MM.1S (cell line): ENCODE results near the gene SLC11A1.

ENCODE experiments used
- DNase-seq: peaks from one replicate; pipeline ENCODE4 v3.0.0-alpha.2; 2015
- H2AFZ ChIP-seq: fragments of 300-600 bp; sonication (generic); 2 replicates; pipeline ENCODE4 v1.6.0; 2016; ENCODE audit warnings: antibody characterized with exemption, low read length
- H3F3A ChIP-seq: fragments of 300-600 bp; sonication (generic); 2 replicates; pipeline ENCODE4 v1.6.1; 2016; ENCODE audit warnings: mild to moderate bottlenecking, antibody characterized with exemption, low read length, moderate library complexity, mixed read lengths; ENCODE audit not compliant: insufficient read depth
- H3K27ac ChIP-seq: fragments of 300-600 bp; sonication (generic); 2 replicates; pipeline ENCODE4 v1.5.1; 2016; ENCODE audit warnings: mild to moderate bottlenecking, low read length
- H3K27me3 ChIP-seq: fragments of 300-600 bp; sonication (generic); replicated peaks from 2 replicates; pipeline ENCODE4 v1.6.0; 2016; ENCODE audit warnings: low read length; ENCODE audit not compliant: insufficient read depth
- H3K36me3 ChIP-seq: fragments of 300-600 bp; sonication (generic); replicated peaks from 2 replicates; pipeline ENCODE4 v1.6.1; 2016; ENCODE audit warnings: mild to moderate bottlenecking, low read length, mixed read lengths; ENCODE audit not compliant: insufficient read depth
- H3K4me1 ChIP-seq: fragments of 300-600 bp; sonication (generic); 2 replicates; pipeline ENCODE4 v1.6.1; 2016; ENCODE audit warnings: low read length, mixed read lengths
- H3K4me2 ChIP-seq: fragments of 300-600 bp; sonication (generic); 2 replicates; pipeline ENCODE4 v1.6.0; 2016; ENCODE audit warnings: low read depth, low read length
- H3K4me3 ChIP-seq: fragments of 300-600 bp; sonication (generic); 2 replicates; pipeline ENCODE4 v1.5.1; 2016; ENCODE audit warnings: low read length, mixed read lengths
- H3K79me2 ChIP-seq: fragments of 300-600 bp; sonication (generic); 2 replicates; pipeline ENCODE4 v1.6.1; 2016; ENCODE audit warnings: mixed run types, low read length, mixed read lengths
- H3K9ac ChIP-seq: fragments of 300-600 bp; sonication (generic); 2 replicates; pipeline ENCODE4 v1.6.1; 2016; ENCODE audit warnings: low read length, mixed read lengths
- H3K9me2 ChIP-seq: fragments of 300-600 bp; sonication (generic); replicated peaks from 2 replicates; pipeline ENCODE4 v1.6.1; 2016; ENCODE audit warnings: mild to moderate bottlenecking, low read length, mixed read lengths; ENCODE audit not compliant: insufficient read depth
- H3K9me3 ChIP-seq: fragments of 300-600 bp; sonication (generic); replicated peaks from 2 replicates; pipeline ENCODE4 v1.6.1; 2016; ENCODE audit warnings: mild to moderate bottlenecking, low read length, mixed read lengths; ENCODE audit not compliant: insufficient read depth
- H4K20me1 ChIP-seq: fragments of 300-600 bp; sonication (generic); 2 replicates; pipeline ENCODE4 v1.6.1; 2016; ENCODE audit warnings: mild to moderate bottlenecking, low read length, moderate library complexity, mixed read lengths; ENCODE audit not compliant: insufficient read depth
- CTCF ChIP-seq: fragments of 300-600 bp; sonication (generic); IDR thresholded peaks from 2 replicates; pipeline ENCODE4 v1.5.1; 2016; ENCODE audit warnings: antibody characterized with exemption, low read length, mixed read lengths
- EZH2 ChIP-seq: fragments of 300-600 bp; sonication (generic); optimal IDR thresholded peaks from 2 replicates; pipeline ENCODE3; 2017; ENCODE audit warnings: low read depth, mild to moderate bottlenecking, antibody characterized with exemption, low read length, mixed read lengths
- EZH2phosphoT487 ChIP-seq: fragments of 300-600 bp; sonication (generic); IDR thresholded peaks from 2 replicates; pipeline ENCODE4 v1.6.1; 2018; ENCODE audit warnings: antibody characterized with exemption, low read length

Gene SLC11A1

GRCh38 chr2:218427741-218428140 is 45.7 kb downstream of the SLC11A1 start:
- Histone ChIP-seq H3K9me2 (no peaks in the 10 kb centered on the region), H3K79me2 (no peaks in the 10 kb centered on the region), H3K9me3 (no peaks in the 10 kb centered on the region), H3K36me3 (no peaks in the 10 kb centered on the region), H4K20me1 (no peaks in the 10 kb centered on the region), H2AFZ (no peak overlapping the region), H3K9ac (no peak overlapping the region), H3K27me3 (no peaks in the 10 kb centered on the region), H3K27ac (no peak overlapping the region), H3K4me3 (no peak overlapping the region), H3K4me1 (no peaks in the 10 kb centered on the region), H3F3A (no peaks in the 10 kb centered on the region), H3K4me2 (no peak overlapping the region)
- DNase-seq = no peak
- TF ChIP-seq EZH2phosphoT487 = no peak
- no peak for TF ChIP-seq CTCF
- TF ChIP-seq EZH2 = no peak

- H3K4me2 ChIP-seq = no peak overlapping the region
- no peak for DNase-seq
- H4K20me1 ChIP-seq = no peaks in the 10 kb centered on the region
- no peaks in the 10 kb centered on the region for H3K36me3 ChIP-seq
- H3K27ac ChIP-seq = no peak overlapping the region
- H3K9me2 ChIP-seq = no peaks in the 10 kb centered on the region
- no peaks in the 10 kb centered on the region for H3K9me3 ChIP-seq
- no peak overlapping the region for H3K4me3 ChIP-seq
- no peaks in the 10 kb centered on the region for H3K79me2 ChIP-seq
- no peaks in the 10 kb centered on the region for H3F3A ChIP-seq
- no peak for TF ChIP-seq EZH2
- TF ChIP-seq CTCF = no peak
- no peak for TF ChIP-seq EZH2phosphoT487
- no peak overlapping the region for H3K9ac ChIP-seq
- no peaks in the 10 kb centered on the region for H3K27me3 ChIP-seq
- no peaks in the 10 kb centered on the region for H3K4me1 ChIP-seq
- H2AFZ ChIP-seq = no peak overlapping the region
Measured at GRCh38 chr2:218428846-218429558, 46.9 kb downstream of the SLC11A1 start.

GRCh38 chr2:218429911-218430692 is 48.0 kb downstream of the SLC11A1 start:
- no peaks in the 10 kb centered on the region for H4K20me1 ChIP-seq
- H3K4me3 ChIP-seq = no peak overlapping the region
- H3F3A ChIP-seq = no peaks in the 10 kb centered on the region
- H3K36me3 ChIP-seq = no peaks in the 10 kb centered on the region
- H3K79me2 ChIP-seq = no peaks in the 10 kb centered on the region
- H3K9me3 ChIP-seq = no peaks in the 10 kb centered on the region
- no peak overlapping the region for H3K9ac ChIP-seq
- H3K27ac ChIP-seq = no peak overlapping the region
- TF ChIP-seq EZH2 (no peak), EZH2phosphoT487 (no peak), CTCF (no peak)
- no peaks in the 10 kb centered on the region for H3K27me3 ChIP-seq
- no peaks in the 10 kb centered on the region for H3K4me1 ChIP-seq
- DNase-seq = no peak
- H3K4me2 ChIP-seq = no peak overlapping the region
- no peaks in the 10 kb centered on the region for H3K9me2 ChIP-seq
- no peak overlapping the region for H2AFZ ChIP-seq
